Epidermal melanocyte (primary cell): ENCODE data around the gene SMIM8.

Experiments used
- DNase-seq: peaks from one replicate; pipeline ENCODE4 v3.0.0; 2011; ENCODE audit warnings: low spot score; ENCODE audit not compliant: insufficient read length

The SMIM8 gene

GRCh38 chr6:87334683-87335082 is 12.3 kb downstream of the SMIM8 start:
- DNase-seq = no peak

GRCh38 chr6:87336367-87336766 is 14.0 kb downstream of the SMIM8 start:
- DNase-seq = no peak

DNA sequence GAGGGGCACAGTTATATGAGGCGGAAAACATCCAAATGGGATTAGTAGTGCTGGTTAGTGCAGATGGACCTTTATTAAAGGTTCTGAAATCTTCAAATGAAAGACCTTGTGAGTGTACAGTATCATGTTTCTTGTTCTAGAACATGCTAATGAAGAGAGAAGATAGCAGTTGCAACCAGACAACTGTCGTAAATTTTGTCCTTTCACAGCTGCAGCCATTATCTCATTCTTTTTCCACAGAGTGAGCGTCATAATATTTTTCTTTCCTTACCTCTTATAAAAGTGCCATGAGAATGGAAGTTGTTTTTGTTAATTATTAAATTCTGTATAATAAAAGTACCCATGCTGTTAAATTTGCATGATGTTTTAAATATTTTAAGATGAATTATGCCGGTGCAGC is 17.8 kb downstream of the SMIM8 start:
- no peak for DNase-seq

DNA sequence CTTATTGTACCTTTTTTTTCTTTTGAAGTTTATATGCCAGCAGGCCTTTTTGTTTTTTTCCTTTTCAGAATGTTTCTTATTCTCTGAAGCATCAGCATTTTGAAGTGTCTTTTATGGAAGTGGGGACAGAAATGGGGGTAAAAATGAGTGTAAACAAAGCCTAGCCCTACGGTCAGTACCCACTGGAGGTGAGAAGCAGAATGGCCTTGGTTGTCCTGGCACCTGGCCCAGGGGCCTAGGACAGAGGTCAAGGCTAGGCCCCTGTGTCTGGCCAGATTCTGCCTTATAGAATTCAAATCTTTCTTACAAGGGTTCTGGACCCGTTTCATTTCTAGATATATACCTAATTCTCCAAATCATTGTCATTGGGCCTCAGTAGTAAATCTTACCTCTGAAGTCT is 18.8 kb downstream of the SMIM8 start:
- no peak for DNase-seq

DNA sequence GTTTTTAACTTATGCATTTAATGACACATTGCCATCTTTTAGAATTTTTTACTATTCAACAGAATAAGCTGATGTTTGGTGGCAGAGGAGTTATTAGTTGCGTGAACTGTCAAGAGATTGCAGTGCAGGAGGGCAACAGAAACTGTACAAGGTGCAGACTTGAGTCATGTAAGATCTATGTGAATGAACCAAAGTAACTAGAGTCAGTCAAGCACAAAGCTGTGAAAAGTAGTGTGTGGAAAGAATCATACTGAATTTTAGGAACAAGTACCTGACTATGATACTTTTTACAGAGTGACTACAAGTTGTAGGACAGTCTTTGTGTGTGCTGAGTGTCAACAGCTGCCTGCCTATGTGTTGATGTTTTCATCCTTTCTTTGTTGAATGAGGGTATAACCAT is 19.5 kb downstream of the SMIM8 start:
- DNase-seq = no peak

GRCh38 chr6:87342829-87343228 is 20.4 kb downstream of the SMIM8 start:
- DNase-seq = no peak

- DNase-seq = no peak
These were observed 22.3 kb downstream of the SMIM8 start, which contains the start of gene C6orf163 for GRCh38 chr6:87344731-87345130. TSS of gene C6orf163 (plus strand) at chr6:87344813. CDS start at chr6:87345100, 287 bp downstream.

GRCh38 chr6:87346700-87347099 is 24.3 kb downstream of the SMIM8 start:
- DNase-seq = no peak

DNA sequence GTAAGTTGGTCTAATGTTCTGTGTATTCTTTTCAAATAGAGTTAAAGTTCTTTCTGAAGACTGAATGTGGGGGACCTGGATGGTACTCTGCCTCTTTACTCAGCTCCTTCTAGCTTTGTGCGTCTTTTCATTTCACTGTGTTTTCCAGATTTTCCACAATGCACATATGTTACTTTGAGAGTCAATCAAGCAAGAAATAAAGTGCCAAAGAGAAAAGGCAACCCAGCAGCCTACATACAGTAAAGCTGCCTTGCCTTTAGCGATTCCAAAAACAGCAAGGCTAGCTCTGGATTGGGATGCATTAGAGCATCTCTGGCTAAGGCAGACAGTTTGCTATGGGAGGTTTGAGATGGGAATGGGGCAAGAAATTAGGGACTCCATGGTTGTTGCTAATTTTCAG is 27.5 kb downstream of the SMIM8 start:
- DNase-seq = no peak

DNA sequence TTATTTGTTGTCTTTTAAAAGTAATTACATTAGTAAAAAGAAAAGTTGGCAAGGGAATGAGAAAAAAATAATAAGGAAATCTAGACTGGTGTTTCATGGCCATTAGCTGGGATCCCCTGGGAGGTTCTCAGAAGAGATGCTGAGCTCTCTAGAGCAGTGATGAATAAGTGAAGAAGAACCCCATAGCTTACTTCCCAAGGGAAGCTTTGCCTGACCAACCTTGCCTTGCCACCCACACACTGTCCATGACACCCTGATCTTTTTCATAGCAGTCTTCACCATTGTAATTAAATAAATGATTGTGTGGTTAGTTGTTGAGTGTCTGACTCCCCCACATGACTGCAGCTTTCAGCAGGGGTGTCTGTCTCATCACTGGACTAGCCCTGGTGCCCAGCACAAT is 28.1 kb downstream of the SMIM8 start:
- DNase-seq = no peak

DNA sequence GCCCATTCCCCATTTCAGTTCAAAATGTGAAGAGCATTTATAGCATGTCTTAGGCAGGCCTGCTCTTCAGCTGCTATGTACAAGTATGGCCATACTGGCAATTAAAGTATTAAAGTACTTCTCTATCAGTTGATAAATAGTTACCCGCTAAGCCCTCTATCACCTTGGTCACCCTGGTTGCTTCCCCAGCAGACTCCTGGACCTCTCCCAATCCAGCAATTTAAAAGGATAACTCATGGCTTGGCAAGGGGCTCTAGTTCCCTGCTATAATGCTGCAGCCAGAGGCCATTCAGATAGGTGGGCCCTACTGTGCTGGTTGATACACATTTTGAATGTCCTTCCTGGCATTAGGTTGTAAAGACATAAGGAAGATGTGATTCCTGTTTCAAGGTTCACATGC is 29.2 kb downstream of the SMIM8 start:
- no peak for DNase-seq

- DNase-seq = no peak
These were observed 33.8 kb downstream of the SMIM8 start for GRCh38 chr6:87356181-87356580.

GRCh38 chr6:87357479-87358196 is 35.2 kb downstream of the SMIM8 start:
- DNase-seq = no peak

DNA sequence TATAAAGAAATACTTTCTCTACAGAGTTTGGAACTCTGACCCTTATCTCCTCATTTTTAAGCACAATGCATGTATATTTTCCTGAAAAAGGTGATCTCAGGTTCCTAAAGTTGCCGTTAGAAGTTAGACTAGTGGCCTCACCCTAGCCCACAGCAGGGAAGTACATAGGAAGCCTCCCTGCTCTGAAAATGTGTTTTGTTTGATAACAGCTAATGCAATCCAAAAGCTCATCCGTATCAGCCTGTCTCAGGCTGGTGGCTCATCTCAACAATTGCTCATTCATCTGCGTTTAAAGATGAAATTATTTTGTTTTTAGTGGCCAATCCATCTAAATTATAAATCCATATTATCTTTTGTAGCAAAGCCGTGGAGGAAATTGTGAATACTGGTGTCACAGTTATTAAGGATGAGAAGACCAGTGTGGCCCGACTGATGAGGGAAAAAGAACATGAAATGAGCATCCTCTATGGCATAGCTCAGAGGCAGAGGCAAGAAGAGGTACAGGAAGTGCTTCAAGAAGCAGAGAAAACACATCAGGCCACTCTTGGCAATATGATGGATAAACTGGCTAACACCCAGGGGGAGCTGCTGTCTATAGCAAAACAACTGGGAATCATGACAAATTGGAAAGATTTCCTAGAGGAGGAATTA is 42.3 kb downstream of the SMIM8 start:
- DNase-seq = no peak

- DNase-seq = no peak
These were observed 43.9 kb downstream of the SMIM8 start for GRCh38 chr6:87366072-87366827.

DNA sequence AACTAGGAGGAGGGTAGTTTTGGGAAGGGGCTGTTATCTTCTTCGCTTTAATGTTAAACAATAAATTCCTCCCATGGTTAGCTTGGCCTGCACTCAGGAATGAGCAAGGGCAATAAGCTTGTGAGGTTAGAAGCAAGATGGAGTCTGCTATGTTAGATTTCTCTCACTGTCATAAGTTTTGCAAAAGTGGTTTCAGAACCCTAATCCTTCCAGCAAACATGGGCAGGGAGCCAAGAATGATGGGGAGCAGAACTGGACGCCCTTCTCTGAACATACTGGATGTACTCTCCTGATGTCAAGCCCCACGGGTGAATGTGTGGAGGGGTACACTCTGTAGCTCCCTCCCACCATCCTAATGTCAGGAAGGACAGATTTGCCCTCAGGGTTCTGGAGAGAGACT is 44.5 kb downstream of the SMIM8 start:
- DNase-seq = no peak

DNA sequence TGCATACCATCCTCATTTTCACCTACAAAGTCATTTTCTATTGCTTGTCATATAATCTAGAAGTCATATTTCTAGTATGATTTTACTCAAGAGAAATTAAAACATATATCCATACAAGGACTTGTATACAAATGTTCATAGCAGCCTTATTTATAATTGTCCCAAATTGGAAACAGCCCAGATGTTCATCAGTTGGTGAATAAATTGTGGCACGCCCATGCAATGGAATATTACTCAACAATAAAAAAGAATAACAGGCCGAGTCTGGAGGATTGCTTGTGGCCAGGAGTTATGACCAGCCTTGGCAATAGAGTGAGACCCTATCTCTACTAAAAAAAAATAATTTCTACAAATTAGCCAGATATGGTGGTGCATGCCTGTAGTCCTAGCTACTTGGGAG is 51.0 kb downstream of the SMIM8 start:
- no peak for DNase-seq

- no peak for DNase-seq
These were observed 52.9 kb downstream of the SMIM8 start for GRCh38 chr6:87375315-87375714.

GRCh38 chr6:87376643-87377042 is 54.3 kb downstream of the SMIM8 start:
- DNase-seq = no peak

DNA sequence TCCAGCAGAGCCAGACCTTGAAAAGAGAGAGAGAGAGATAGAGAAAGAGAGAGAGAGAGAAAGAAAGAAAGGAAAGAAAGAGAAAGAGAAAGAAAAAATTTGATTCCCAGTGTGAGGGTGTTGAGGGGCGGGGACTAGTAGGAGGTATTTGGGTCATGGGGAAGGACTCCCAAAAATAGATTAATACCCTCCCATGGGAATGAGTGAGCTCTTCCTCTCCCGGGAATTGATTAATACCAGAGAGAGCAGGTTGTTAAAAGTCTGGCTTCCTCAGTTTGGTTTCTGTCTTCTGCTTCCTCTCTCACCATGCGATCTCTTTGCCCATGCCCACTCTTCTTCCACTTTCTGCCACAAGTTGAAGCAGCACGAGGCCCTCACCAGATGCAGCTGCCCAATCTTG is 56.6 kb downstream of the SMIM8 start:
- DNase-seq = no peak

DNA sequence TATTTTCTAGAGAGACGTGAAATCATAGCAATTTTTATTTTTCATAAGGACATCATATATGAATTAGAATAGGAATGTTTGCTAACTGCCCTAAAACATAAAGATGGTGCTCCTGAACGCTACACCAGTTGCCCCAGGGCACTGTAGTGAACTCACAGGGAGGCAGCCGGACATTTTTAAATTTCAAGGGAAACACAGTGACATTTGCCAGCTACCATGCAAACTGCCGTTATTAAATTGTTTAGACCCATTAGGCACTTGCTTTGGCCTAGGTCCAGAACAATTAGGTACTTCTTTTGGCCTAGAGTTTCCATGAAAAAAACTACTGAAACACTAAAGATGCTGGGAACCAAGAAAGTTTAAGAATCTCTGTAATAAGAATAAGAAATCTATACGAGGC is 60.5 kb downstream of the SMIM8 start:
- no peak for DNase-seq

DNA sequence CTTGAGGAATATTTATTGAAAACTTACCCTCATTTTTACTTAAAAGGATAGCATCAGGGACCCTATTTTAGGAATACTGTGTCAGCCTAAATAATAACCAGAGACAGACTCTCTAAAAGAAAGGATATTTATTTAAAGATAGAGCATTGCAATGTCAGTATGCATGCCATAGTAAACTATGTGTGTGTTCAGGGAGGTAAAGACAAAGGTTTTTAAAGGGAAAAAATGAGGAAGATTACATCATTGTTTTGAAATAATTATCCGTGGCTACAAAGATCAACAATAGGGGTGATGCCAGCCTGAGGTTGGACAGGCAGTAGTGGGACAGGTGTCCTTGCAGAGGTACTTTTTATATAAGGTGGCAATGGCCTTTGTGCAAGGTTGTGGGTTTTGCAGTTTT is 61.6 kb downstream of the SMIM8 start:
- no peak for DNase-seq

DNA sequence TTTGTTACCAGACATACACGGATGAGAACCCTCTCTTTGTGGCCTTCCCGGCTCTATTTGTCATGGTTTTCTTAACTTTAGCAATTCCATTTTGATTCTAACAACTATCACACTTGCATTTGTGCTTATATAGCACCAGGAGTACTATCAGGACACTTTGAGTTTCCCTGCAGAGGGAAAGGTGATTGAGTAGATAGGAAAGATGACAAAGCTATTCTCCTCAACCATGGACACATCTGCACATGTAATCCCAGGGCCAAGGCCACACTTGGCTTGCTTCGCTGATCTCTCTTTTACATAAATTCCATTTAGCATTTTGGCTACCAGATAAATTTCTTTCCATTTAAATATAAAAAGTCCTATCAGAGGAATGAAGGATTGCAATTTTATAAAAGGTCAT is 62.1 kb downstream of the SMIM8 start:
- no peak for DNase-seq
